Ramos (cell line): ENCODE results near the gene A2M.

Experiments used
- in situ Hi-C: fragments of 300-500 bp; cut with MboI; formaldehyde crosslinking; loops from one replicate; pipeline ENCODE4 v1.14.3; 2022; ENCODE audit warnings: low sequenced_read_pairs; ENCODE audit not compliant: unreplicated experiment

The A2M gene

DNA sequence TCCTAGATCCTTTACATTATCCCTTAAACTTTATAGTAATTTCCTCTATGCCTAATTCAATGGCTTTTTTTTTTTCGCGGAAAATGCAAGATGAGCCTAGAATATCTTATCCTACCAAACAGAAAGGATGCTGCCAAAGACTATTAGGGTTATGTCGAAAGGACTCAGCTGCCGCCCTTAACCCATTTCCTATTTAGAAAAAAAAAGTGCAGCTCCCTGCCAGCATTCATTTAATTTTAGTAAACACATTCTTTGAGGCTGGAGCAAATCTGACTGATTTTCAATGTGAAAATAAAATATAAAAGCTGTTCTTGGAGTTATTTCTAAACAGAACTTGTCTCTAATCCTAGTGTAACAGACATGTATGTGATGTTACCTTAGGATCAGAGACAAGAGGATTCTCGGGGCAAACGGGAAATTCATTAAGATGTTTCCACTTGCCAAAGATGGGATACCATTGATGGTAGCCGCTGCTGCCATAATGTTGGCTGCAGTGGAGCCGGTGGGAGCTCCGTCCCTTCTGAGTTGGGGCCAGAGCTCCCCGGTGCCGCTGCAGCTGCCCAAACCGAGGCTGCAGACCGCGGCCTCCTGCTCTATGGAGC lies 8.2 kb upstream of the A2M start:
- in situ Hi-C loops: no loop called here

DNA sequence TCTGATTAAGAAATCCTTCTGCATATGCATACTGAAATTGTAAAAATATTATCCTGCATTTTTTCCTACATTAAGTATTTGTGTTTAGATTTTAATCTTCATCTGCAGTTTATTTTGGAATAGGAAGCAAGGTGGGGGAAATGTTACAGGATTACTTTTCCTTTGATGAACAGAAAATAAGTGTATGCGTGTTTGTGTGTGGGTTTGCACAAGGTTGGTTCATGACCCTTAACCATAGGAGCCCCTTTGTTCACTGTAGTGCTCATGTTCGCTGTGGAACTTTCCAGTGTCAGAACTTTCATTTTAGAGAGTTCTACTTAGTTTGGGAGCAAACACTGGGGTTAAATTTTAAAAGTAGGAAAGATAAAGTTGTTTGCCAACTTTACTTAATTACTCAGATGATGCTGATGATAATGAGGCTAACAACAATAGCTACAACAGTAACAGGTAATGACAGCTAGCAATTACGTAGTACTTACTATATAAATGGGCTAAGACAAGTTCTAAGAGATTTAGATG lies 6.4 kb upstream of the A2M start:
- in situ Hi-C loops: no loop called here

DNA sequence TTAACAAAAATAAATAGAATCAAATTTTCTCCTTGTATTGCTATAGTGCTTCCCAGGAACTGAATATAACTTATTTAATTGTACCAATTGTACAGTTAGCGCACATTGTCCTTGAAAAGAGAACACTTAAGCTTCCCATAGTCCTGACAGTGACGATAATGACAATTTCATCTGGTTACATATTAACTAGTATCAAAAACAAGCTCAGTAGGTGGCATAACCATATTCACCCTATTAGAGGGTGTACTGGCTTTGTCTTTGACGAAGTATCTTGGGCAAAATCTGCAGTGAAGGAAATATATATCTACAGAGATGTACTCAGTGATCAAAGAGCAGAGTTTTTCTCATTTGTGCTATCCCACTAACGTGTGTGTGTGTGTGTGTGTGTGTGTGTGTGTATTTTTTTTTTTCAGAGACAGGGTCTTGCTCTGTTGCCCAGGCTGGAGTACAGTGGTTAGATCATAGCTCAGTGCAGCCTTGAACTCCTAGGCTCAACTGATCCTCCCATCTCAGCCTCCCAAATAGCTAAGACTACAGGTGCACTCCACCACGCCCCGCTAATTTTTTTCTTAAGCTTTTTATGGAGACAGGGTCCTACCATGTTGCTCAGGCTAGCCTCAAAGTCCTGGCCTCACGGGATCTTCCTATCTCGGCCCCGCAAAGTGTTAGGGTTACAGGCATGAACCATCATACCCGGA lies 4.9 kb upstream of the A2M start:
- in situ Hi-C loops: no loop called here

DNA sequence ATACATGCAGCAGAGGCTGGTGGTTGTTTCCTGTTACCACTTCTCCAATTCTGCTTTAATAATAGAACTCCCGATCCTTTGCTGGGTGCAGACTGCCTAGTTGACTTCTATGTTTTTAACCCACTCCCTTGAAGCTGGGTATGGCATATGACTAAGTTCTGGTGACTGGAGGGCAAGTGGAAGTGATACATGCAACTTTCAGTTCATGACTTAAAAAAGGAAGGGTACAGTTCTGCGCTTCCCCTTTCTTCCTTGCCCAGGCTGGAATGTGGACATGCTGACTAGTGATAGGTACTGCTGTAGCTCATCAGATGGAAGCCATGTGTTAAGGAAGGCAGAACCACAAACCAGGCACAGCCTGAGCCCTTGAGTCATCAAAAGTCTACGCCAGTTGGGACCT lies 2.4 kb upstream of the A2M start:
- in situ Hi-C loops: no loop called here

DNA sequence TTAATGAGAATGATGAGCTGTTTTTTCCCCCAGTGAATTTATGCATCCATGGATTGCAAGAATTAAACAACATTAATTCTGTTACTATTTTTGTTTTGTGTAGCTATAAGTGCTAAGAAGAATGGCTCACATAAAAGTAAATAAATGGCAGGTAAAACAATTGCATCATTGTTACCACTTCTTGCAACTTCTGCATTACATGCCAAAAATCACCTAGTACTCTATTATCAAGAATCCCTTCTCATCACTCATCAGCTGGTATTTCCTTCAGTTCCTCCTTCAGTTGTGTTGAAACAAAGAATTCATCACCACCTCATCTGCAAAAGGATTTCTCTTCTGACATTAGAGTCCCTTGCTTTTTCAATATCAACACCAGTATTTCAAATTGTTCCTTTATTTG lies 773 bp downstream of the A2M start:
- in situ Hi-C loops: no loop called here

DNA sequence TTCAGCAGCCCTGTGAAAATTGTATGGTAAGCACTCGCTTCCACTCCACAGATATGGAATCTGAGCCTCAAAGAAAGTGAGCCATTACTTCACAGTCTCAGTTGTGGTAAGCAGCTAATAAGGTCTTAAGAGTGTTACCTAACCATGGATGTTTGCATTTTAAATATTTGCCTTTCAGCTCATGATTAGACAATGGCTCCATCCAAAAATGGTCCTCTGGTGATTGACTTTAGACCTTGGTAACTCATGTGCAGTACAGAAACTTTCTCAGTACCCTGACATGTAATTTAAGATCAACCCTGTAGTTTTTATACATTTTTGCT lies 1.8 kb downstream of the A2M start:
- in situ Hi-C loops: no loop called here

DNA sequence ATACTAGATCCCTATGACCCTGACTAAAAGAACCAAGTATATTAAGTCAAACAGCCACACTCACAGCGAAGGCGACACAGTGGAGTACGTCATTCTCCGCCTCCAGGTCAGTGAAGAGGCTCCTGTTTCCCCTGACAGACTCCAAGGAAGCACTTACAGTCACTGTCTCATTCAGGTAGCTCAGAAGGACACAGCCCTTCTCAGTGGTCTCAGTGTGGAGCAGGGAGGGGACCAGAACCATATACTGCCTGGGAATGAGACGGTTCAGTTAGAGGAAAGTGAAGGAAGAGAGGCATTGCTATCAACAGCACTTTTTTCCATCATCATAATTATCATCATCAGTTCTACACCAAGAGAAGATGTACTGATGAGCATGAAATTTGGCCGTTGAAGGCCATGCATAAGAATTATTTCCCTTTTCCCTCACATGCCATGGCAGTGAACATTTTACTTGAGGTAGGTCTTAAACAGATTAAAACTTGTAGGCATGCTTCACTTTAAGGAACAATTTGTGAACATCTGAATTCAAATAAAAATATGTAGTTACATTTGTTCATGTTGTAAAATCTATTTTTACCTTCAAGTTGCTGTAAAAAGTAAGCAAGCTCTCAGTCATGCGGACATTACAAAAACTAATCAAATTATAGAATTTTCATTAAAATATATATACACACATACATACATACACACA lies 2.3 kb downstream of the A2M start:
- in situ Hi-C loops: no loop called here

DNA sequence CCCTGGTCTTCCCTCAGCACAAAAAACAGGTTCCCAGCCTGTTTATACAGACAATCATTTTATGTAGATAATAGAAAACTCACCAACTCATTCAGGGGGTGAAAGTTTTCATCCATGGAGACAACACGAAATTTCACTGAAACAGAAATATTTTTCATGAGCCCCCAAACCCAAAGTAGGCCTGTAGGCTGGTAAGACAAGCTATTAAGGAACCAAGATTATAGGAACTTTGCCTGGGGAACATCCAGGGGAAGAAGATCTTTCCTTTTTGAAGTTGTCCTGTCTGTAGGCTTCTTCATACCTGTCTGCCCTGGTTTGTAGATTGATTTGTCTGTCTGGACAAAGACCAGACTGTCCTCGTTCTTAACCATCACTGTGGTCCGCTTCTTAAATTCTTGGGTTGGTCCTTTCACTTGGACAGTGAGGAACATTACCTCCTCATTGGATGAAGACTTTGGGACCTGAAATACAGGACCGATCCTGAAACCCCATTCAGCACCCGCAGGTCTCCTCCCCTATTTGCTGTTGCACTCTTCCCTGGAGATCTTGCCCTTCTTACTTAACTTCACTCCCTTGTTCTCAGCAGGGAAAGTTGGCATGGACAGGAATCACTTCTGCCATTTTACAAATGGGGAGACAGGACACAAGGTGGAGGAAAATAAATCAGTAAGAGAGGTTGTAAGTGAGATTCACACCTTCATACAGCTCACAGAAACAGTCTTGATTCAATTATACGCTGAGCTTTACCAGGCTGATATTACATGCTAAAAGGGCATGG lies 3.5 kb downstream of the A2M start:
- in situ Hi-C loops: no loop called here

DNA sequence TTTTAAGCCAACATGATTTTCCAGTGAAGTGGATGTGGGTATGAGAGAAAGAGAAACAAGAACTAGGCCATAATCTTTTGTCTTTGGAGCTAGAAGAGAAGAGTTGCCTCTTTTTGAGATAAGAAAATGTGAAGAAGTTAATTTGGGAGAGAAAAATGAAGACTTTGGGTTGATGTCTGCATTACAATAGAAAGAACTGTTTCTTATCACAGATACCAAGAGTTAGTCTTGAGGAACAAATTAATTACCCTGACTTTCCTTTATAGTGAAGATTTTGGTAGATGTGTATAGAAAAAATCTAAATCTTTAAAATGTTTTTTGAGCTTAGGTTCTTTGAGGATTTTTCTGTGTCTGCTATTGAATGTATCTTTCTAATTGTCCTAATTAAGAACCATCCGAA lies 4.2 kb downstream of the A2M start:
- in situ Hi-C loops: no loop called here

DNA sequence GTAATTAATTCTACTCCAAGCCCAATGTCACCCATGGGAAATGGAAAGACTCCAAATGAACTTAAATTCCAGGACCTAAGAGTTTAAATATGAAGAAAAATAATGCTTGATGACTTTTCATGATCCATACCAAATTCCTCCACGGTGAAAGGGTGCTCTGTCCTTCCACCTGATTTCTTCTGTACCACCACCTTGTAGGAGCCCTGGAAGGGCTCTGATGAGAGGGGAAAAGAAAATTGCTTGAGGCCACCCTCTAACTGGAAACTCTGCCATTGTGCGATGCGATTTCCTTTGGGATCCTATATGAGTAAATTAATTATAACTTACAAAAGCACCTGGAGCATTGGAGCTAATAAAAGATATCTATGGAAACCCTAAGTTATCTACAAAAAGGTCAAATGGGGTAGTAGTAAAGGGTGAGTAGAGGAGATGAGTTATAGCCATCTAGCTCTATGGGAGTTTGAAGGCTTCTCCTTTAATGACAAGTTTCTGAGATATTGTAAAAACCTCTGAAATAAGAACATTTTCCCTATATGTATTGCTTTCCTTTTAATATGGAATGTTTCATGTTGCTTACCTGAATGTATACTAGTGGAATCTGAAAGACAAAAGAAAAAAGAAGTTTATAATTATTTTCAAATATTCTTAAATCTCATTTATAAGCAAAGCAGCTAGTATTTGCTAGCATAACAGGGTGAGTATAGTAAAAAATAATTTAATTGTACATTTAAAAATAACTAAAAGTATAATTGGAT lies 5.8 kb downstream of the A2M start:
- in situ Hi-C loops: no loop called here

DNA sequence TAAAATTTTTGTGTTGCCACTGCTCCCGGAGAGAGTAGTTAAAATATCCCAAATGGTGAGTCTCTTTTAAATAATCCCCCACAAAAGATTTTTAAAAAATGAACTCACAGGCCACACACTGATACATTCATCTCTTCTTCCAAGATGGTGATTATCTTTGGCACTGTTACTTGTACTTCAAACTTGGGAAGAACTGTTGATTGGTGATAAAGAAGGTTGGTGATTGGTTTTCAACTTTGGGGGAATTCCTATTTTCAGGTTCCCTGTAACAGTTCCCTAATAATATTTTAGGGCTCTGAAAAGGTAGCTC lies 6.6 kb downstream of the A2M start:
- in situ Hi-C loops: no loop called here

DNA sequence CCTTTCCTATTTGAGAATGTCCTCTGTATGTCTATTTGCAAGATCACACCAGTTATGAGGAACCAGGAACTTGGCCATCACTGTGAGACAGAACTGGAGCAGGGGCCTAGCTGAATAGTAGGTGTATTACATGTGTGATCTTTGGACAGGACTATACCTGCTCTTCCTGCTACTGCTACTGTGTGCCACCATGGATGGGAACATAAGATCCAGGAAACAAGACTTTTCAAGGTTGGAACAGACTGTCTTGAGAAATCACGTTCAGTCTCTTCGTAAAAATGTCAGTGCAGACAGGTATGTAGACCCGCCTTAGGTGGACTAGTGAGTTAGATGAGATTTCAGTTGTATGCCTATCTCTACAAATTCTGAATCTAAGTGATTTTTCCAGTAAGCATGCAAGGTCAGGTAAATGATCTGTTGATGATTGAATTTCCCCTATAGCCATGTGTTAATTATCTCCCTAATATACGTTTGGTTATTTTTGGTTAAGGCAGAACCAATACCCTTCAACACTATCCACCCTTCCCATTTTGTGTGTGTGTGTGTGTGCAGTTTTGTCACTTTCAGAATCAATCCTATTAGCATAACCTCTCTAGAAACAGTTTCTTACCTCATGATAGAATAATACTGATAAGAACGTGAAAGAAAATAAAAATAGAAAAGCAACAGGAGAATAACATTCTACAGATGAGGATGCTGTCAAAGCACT lies 7.1 kb downstream of the A2M start:
- in situ Hi-C loops: no loop called here

DNA sequence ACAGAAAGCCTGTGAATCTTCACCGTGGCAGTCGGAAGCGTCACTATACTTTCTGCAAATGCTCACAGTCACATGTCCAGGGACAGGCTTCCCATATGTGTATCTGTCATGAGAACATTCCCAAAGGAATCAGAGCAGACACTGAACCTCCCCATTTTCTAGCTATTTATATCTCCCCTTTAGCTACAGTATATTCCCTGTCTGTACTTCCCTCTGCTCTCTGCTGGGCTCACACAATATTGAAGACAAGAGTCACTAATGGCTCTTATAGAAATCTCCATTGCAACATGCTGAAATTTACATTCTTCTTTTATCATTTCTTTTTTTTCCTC lies 8.2 kb downstream of the A2M start:
- in situ Hi-C loops: no loop called here

DNA sequence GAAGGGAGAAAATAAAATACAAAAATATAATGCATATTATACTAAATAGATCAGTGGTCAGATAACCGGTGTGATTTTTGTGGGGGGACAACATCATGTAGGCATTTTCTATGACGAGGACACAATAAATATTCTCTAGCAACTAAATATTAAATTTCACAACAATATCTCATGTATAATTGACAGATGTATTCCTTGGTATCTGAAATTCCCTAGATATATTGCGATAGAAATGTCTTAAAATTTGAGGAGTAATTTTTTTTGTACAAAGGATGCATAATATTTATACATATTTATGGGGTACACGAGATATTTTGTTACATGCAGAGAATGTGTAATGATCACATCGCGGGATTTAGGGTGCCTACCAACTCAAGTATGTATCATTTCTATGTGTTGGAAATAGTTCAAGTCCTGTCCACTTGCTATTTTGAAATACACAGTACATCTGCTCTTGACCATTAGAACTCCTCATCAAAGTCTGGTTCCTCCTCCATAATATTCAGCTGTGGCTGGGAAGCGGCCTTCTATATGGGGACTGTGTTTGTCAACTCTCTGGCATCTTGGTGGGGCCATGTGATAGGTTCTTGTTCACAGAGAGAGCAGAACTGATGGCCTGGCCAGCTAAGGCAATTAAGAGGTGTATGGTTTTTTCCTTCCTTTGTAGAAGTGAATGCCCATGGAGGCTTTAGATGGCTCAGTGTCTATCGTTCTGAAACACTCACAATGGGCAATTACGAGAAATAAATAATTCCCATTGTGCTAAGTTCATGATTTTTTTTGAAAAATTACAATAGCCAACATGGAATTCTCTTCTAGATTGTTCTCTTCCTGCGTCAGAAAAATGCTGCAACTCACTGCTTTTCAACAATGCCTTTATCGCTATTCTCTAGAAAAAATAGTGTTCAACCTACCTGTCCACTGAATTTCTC lies 8.8 kb downstream of the A2M start:
- in situ Hi-C loops: no loop called here

DNA sequence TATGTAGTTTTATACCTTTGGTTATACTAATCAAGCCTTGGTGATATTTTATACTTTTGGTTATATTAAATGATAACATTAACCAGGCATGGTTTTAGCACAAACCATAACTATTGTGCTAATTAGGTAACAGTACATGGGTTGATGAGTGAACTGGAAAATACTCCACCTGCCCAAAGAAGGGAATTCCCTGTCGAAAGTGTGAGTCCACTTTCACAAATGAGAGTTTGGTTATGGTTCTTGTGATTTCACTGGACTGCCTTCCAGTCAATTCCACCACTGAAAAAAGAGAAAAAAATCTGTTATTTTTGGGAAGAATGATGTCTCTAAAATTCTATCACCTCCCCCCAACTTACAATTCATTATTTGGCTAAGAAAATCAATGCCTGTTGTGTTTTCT lies 9.7 kb downstream of the A2M start:
- in situ Hi-C loops: no loop called here

DNA sequence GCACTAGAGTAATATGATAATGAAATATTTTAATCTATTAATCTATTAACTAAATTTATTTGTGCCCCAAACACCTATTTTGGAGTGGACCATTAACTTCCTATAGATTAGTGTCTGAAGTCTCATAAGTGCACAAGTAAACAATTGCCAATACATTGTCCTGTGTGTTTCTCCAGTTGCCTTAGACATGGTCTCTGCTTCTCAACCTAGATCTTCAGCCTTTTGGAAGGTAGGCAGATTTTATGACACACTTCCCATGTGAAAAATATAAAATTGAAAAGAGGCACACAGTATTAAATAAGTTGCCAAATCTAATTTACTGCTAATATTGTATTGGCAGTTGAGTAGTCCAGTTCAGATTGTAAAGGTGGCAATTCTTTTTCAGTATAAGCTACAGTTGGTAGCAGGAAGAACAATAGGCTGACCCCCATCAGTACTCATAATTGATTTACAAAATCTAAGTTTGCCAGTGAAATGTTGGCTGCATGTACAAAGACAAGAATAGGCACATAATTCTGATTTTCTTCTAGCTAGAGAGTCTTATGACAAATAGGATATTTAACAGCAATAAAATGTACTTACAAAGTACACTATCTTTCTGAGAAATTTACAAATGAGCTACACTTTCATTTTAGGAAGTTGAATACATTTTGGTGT lies 10.8 kb downstream of the A2M start:
- in situ Hi-C loops: no loop called here

DNA sequence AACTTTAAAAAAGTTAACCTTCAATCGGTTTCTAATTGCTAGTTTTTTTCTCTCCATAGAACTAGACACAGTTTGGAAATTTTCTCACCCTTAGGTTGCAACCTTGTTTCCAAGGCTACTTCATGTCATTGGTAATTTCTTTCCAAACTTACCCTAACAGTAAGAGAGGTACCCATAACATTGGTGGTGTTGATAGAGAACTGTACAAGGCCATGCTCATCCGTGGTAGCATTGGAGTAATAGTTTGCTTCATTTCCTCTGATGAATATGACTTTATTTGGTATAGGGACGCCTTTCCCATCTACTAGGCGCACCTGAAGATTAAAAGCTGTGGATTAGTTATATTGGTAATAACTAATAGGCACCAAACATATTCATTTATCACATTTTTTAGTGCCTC lies 11.6 kb downstream of the A2M start:
- in situ Hi-C loops: no loop called here

DNA sequence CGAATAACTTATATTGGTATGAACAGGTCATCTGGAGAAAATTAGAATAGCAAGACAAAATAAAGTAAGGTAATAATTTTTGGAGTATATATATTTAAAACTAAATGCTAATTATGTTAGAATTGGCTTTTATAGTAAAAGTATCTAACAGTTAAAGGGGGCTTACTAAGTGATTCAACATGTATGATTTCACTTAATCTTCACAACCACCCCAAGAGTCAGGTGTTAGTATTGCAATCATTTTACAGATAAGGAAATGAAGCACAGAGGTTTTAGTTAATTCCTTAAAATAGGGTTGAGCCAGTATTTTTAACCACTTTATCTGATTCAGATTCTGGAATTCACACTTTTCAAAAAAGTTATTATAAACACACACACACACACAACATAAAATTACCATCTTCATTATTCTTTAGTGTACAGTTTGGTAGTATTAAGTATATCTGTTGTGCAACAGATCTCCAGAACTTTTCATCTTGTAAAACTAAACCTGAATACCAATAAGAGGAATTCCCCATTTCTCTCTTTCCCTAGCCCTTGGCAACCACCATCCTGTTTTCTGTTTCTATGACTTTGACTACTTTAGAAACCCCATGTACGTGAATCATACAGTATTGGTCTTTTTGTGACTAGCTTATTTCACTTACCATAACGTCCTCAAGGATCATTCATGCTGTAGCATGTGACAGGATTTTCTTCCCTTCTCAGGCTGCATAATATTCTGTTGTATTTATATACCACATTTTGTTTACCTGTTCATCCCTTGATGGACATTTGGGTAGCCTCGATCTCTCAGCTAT lies 12.5 kb downstream of the A2M start:
- in situ Hi-C loops: no loop called here
